Suprapubic skin (tissue), 4 donors: ENCODE results near the gene SNRPD3.

Experiments
- POLR2A ChIP-seq, 2 donors: fragments of 450-650 bp; IDR thresholded peaks; one replicate each; pipeline ENCODE4 v1.6.1; 2017; ENCODE audit warnings: antibody characterized with exemption in 2 of 2, mild to moderate bottlenecking in 2 of 2, moderate library complexity in 2 of 2
- POLR2AphosphoS5 ChIP-seq, 3 donors: sonication (generic); formaldehyde crosslinking; IDR thresholded peaks; one replicate each; pipeline ENCODE4 v1.6.1; 2017; ENCODE audit warnings: antibody characterized with exemption in 3 of 3
- TF ChIP-seq, protein P1 (sequence below), 2 donors: fragments of 200-600 bp in 1 of 2; fragments of 450-650 bp in 1 of 2; sonication (generic) in 1 of 2; IDR thresholded peaks; one replicate each; pipeline ENCODE4 v1.5.1; 2016 to 2019; ENCODE audit warnings: antibody characterized with exemption in 2 of 2, mild to moderate bottlenecking in 1 of 2, moderate library complexity in 1 of 2

DNA sequence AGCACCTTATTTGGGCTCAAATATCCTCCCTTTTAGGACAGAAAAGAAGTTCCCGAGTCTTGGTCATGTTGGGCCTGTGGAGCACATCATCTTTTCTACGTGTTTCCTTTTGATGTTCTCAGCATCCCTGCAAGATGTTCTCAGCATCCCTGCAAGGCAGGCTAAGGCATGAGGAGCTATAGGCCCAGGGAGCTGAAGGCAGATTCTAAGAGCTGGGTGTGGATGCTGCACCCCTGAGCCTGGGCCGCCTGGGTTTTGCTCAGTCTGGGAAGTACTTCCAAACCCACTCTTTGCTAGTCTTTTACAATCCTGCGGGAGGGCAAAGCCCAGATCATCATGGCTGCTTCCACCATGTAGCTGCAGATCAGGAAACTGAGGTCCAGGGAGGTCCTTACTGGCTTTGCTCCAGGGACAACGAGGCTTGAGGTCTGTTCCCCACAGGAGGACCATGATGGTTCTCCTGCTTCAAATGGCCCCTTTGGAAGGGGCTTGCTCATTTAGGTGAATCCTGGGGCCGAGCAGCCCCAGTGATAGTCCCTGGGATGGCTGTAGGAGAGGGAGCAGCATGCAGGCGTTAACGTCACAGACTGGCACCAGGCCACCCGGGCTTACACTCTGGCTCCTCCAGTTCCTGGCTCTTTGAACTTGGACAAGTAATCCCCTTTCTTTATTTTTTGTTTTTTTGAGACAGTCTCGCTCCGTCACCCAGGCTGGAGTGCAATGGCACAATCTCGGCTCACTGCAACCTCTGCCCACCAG, 26.4 kb downstream of the SNRPD3 start:
- TF ChIP-seq, protein P1, sequence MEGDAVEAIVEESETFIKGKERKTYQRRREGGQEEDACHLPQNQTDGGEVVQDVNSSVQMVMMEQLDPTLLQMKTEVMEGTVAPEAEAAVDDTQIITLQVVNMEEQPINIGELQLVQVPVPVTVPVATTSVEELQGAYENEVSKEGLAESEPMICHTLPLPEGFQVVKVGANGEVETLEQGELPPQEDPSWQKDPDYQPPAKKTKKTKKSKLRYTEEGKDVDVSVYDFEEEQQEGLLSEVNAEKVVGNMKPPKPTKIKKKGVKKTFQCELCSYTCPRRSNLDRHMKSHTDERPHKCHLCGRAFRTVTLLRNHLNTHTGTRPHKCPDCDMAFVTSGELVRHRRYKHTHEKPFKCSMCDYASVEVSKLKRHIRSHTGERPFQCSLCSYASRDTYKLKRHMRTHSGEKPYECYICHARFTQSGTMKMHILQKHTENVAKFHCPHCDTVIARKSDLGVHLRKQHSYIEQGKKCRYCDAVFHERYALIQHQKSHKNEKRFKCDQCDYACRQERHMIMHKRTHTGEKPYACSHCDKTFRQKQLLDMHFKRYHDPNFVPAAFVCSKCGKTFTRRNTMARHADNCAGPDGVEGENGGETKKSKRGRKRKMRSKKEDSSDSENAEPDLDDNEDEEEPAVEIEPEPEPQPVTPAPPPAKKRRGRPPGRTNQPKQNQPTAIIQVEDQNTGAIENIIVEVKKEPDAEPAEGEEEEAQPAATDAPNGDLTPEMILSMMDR (IDR thresholded peaks at IDR 0.05): no peak
- no peak for TF ChIP-seq POLR2A (IDR thresholded peaks at IDR 0.05)
- TF ChIP-seq POLR2AphosphoS5 (IDR thresholded peaks at IDR 0.05): no peak
